Effector memory CD4-positive, alpha-beta T cell (primary cell): ENCODE results near the gene RNF180.

Experiments
- DNase-seq, 3 donors: peaks; one replicate each; pipeline ENCODE4 v3.0.0-alpha.2; 2020
- H3K27ac ChIP-seq: 2 replicates; pipeline ENCODE4 v1.7.0; 2013; ENCODE audit warnings: mild to moderate bottlenecking, low read length, moderate library complexity; ENCODE audit not compliant: insufficient read depth, poor library complexity, severe bottlenecking
- H3K27me3 ChIP-seq: replicated peaks from 2 replicates; pipeline ENCODE4 v1.7.0; 2013; ENCODE audit warnings: mild to moderate bottlenecking, low read length; ENCODE audit not compliant: insufficient read depth, control insufficient read depth, poor library complexity, severe bottlenecking
- H3K36me3 ChIP-seq: 2 replicates; pipeline ENCODE4 v1.7.0; 2013; ENCODE audit warnings: mild to moderate bottlenecking, low read length, moderate library complexity; ENCODE audit not compliant: control insufficient read depth, insufficient read depth
- H3K4me1 ChIP-seq: 2 replicates; pipeline ENCODE4 v1.7.0; 2013; ENCODE audit warnings: low read length, mild to moderate bottlenecking; ENCODE audit not compliant: control insufficient read depth, insufficient read depth, poor library complexity, severe bottlenecking
- H3K4me3 ChIP-seq: 2 replicates; pipeline ENCODE4 v1.7.0; 2013; ENCODE audit warnings: low read length, low read depth, mild to moderate bottlenecking; ENCODE audit not compliant: insufficient read depth, poor library complexity, severe bottlenecking
- H3K9me3 ChIP-seq: 2 replicates; pipeline ENCODE4 v1.7.0; 2013; ENCODE audit warnings: mild to moderate bottlenecking, low read length, moderate library complexity; ENCODE audit not compliant: control insufficient read depth

The RNF180 gene

DNA sequence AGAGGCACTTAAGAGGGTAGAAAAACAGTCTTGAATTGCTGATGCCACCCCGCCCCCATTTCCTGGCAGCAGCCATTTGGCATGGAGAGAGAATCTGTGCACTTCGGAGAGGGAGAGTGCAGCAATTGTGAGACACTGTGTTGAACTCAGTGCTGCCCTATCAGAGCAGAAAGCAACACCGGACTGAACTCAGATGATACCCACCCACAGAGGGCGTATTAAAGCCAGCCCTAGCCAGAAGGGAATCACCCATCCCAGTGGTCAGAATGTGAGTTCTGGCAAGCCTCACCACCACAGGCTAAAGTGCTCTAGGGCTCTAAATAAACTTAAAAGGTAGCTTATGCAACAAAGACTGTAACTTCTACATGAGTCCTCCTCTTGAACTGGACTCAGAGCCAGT lies 251.7 kb downstream of the RNF180 start:
- no peaks in the 10 kb centered on the region for H3K4me1 ChIP-seq
- no peaks in the 10 kb centered on the region for H3K27me3 ChIP-seq
- H3K36me3 ChIP-seq, result no peaks in the 10 kb centered on the region
- H3K27ac ChIP-seq, result no peak overlapping the region
- no peak overlapping the region for H3K4me3 ChIP-seq
- H3K9me3 ChIP-seq, result no peaks in the 10 kb centered on the region
- DNase-seq, result no peak

DNA sequence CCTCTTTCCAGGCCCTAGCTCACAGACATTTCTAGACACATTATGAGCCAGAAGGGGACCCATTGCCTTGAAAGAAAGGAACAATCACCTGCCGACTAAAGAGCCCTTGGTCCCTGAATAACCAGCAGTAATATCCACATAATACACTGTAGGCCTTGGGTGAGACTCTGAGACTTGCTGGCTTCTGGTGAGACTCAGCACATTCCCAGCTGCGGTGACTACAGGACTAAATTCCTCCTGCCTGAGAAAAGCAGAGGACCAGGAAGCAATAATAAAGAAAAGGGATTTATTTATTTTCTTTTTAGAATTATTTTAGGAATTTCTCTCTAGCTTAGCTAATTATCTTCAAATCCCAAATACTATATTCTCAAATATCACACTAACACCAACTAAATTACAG lies 252.4 kb downstream of the RNF180 start:
- H3K36me3 ChIP-seq, result no peaks in the 10 kb centered on the region
- H3K4me1 ChIP-seq, result no peaks in the 10 kb centered on the region
- H3K27ac ChIP-seq, result no peak overlapping the region
- H3K4me3 ChIP-seq, result no peak overlapping the region
- no peaks in the 10 kb centered on the region for H3K9me3 ChIP-seq
- no peaks in the 10 kb centered on the region for H3K27me3 ChIP-seq
- DNase-seq, result no peak
